BLaER1 treated with 17β-estradiol and CSF1 and Interleukin-3, amounts not matched to agents 10 nM and 100 nM (cell line): ENCODE results near the gene RECK.

ENCODE experiments used
- H3K27ac ChIP-seq, 11 experiments: shearing (Covaris generic); formaldehyde crosslinking; 2 replicates each; pipeline ENCODE4 v1.8.1; 2022
- H3K27me3 ChIP-seq, 11 experiments: shearing (Covaris generic); formaldehyde crosslinking; 2 replicates each; pipeline ENCODE4 v1.8.1; 2022
- H3K36me3 ChIP-seq, 11 experiments: shearing (Covaris generic); formaldehyde crosslinking; 2 replicates each; pipeline ENCODE4 v1.8.1; 2022
- H3K4me1 ChIP-seq, 10 experiments: shearing (Covaris generic); formaldehyde crosslinking; 2 replicates each; pipeline ENCODE4 v1.8.1; 2022
- H3K4me2 ChIP-seq, 11 experiments: shearing (Covaris generic); formaldehyde crosslinking; 2 replicates each; pipeline ENCODE4 v1.8.1; 2022
- H3K4me3 ChIP-seq, 10 experiments: shearing (Covaris generic); formaldehyde crosslinking; 2 replicates each; pipeline ENCODE4 v1.8.1; 2022
- H3K9ac ChIP-seq, 11 experiments: shearing (Covaris generic); formaldehyde crosslinking; 2 replicates each; pipeline ENCODE4 v1.8.1; 2022
- H3K9me3 ChIP-seq, 11 experiments: shearing (Covaris generic); formaldehyde crosslinking; replicated peaks in 1 of 11; 2 replicates each; pipeline ENCODE4 v1.8.1; 2022
- H4K20me1 ChIP-seq, 11 experiments: shearing (Covaris generic); formaldehyde crosslinking; 2 replicates each; pipeline ENCODE4 v1.8.1; 2022
- Cebpa-rat ChIP-seq, 11 experiments: shearing (Covaris generic); IDR thresholded peaks; 2 replicates each; pipeline ENCODE4 v1.8.1; 2022

Gene RECK

GRCh38 chr9:36018891-36019720 is 17.6 kb upstream of the RECK start:
- Histone ChIP-seq H4K20me1 (no peaks in the 10 kb centered on the region), H3K36me3 (no peaks in the 10 kb centered on the region), H3K4me2 (no peak overlapping the region), H3K27me3 (no peaks in the 10 kb centered on the region), H3K9ac (no peak overlapping the region), H3K9me3 (peaks cover 10 to 22% (median 13%) of the 10 kb centered on the region in 11 experiments; a peak in 21 of 22 replicates), H3K4me1 (peaks cover 0 to 21% (median 13%) of the 10 kb centered on the region in 10 experiments; a peak in 10 of 20 replicates), H3K4me3 (no peak overlapping the region), H3K27ac (no peak overlapping the region)
- TF ChIP-seq Cebpa-rat (IDR thresholded peaks at IDR 0.05), result no peak

- peaks cover 0 to 21% (median 8%) of the 10 kb centered on the region in 10 experiments; a peak in 10 of 20 replicates for H3K4me1 ChIP-seq
- peak overlapping the region in 2 of 11 experiments; percentile 10; a peak in 1 of 22 replicates for H3K27ac ChIP-seq
- TF ChIP-seq Cebpa-rat (IDR thresholded peaks at IDR 0.05), result no peak
- H3K4me3 ChIP-seq, result no peak overlapping the region
- no peak overlapping the region for H3K9ac ChIP-seq
- no peaks in the 10 kb centered on the region for H4K20me1 ChIP-seq
- H3K27me3 ChIP-seq, result no peaks in the 10 kb centered on the region
- peak overlapping the region in 8 of 11 experiments; percentile 8 to 31 (median 21); a peak in 10 of 22 replicates for H3K4me2 ChIP-seq
- no peaks in the 10 kb centered on the region for H3K36me3 ChIP-seq
- peaks cover 0 to 10% (median 0%) of the 10 kb centered on the region in 11 experiments; a peak in 7 of 22 replicates for H3K9me3 ChIP-seq
Observed at GRCh38 chr9:36021968-36022367, 14.7 kb upstream of the RECK start.

- no peaks in the 10 kb centered on the region for H3K27me3 ChIP-seq
- no peak for TF ChIP-seq Cebpa-rat (IDR thresholded peaks at IDR 0.05)
Observed at GRCh38 chr9:36023260-36024048, 13.3 kb upstream of the RECK start.

GRCh38 chr9:36025746-36026145 is 11.0 kb upstream of the RECK start:
- Histone ChIP-seq H3K4me1 (peaks cover 24 to 51% (median 33%) of the 10 kb centered on the region in 10 experiments), H3K9me3 (peaks cover 0 to 12% (median 0%) of the 10 kb centered on the region in 11 experiments; a peak in 7 of 22 replicates), H3K4me3 (no peak overlapping the region), H3K9ac (no peak overlapping the region), H3K27ac (peak overlapping the region in 4 of 11 experiments; percentile 27 to 51 (median 38); a peak in 2 of 22 replicates), H3K4me2 (no peak overlapping the region), H3K36me3 (no peaks in the 10 kb centered on the region), H3K27me3 (no peaks in the 10 kb centered on the region), H4K20me1 (no peaks in the 10 kb centered on the region)
- TF ChIP-seq Cebpa-rat (IDR thresholded peaks at IDR 0.05), result no peak

More at GRCh38 chr9:36023260-36024048, 13.3 kb upstream of the RECK start:
- Histone ChIP-seq H4K20me1 (no peaks in the 10 kb centered on the region), H3K36me3 (no peaks in the 10 kb centered on the region), H3K9ac (0 out of 22 replicates have a peak overlapping the region, but pooled peaks of 1 of the 11 experiments have one; percentile 7), H3K4me1 (peaks cover 1 to 28% (median 11%) of the 10 kb centered on the region in 10 experiments; a peak in 16 of 20 replicates), H3K4me2 (0 out of 22 replicates have a peak overlapping the region, but pooled peaks of 1 of the 11 experiments have one; percentile 13), H3K9me3 (peaks cover 0 to 12% (median 0%) of the 10 kb centered on the region in 11 experiments; a peak in 7 of 22 replicates), H3K4me3 (no peak overlapping the region), H3K27ac (peak overlapping the region in 1 of 11 experiments; percentile 15; a peak in 4 of 22 replicates)

- no peak for TF ChIP-seq Cebpa-rat (IDR thresholded peaks at IDR 0.05)
- H3K27ac ChIP-seq, result peak overlapping the region in 10 of 11 experiments; percentile 76 to 97 (median 94); a peak in 21 of 22 replicates
- H3K9ac ChIP-seq, result peak overlapping the region; percentile 11 to 80 (median 75); a peak in 20 of 22 replicates
- H3K4me3 ChIP-seq, result no peak overlapping the region
- H3K27me3 ChIP-seq, result no peaks in the 10 kb centered on the region
- H3K4me1 ChIP-seq, result peaks cover 35 to 66% (median 47%) of the 10 kb centered on the region in 10 experiments
- no peaks in the 10 kb centered on the region for H4K20me1 ChIP-seq
- H3K36me3 ChIP-seq, result no peaks in the 10 kb centered on the region
- peak overlapping the region; percentile 62 to 84 (median 72); a peak in 20 of 22 replicates for H3K4me2 ChIP-seq
- peaks cover 0 to 12% (median 0%) of the 10 kb centered on the region in 11 experiments; a peak in 7 of 22 replicates for H3K9me3 ChIP-seq
Observed at GRCh38 chr9:36029202-36029601, 7.5 kb upstream of the RECK start.

- Histone ChIP-seq H3K4me2 (peak overlapping the region; percentile 62 to 84 (median 72)), H3K36me3 (no peaks in the 10 kb centered on the region), H3K9ac (peak overlapping the region; percentile 22 to 80 (median 75); a peak in 20 of 22 replicates), H4K20me1 (no peaks in the 10 kb centered on the region), H3K9me3 (peaks cover 0 to 12% (median 0%) of the 10 kb centered on the region in 11 experiments; a peak in 7 of 22 replicates), H3K27me3 (no peaks in the 10 kb centered on the region), H3K4me1 (peaks cover 35 to 66% (median 47%) of the 10 kb centered on the region in 10 experiments), H3K4me3 (peak overlapping the region in 3 of 10 experiments; percentile 10 to 32 (median 28); a peak in 6 of 20 replicates), H3K27ac (peak overlapping the region; percentile 11 to 97 (median 93); a peak in 21 of 22 replicates)
- TF ChIP-seq Cebpa-rat (IDR thresholded peaks at IDR 0.05), result peak in 8 of 11 experiments; percentile 9 to 100 (median 88); a peak in 10 of 22 replicates
Observed at GRCh38 chr9:36029765-36030528, 6.8 kb upstream of the RECK start.

- Histone ChIP-seq H3K9ac (peak overlapping the region in 9 of 11 experiments; percentile 68 to 80 (median 77); a peak in 16 of 22 replicates), H3K4me2 (peak overlapping the region; percentile 62 to 84 (median 72); a peak in 21 of 22 replicates), H3K4me1 (peaks cover 35 to 68% (median 49%) of the 10 kb centered on the region in 10 experiments), H3K27ac (peak overlapping the region; percentile 11 to 97 (median 93); a peak in 21 of 22 replicates), H3K4me3 (peak overlapping the region in 2 of 10 experiments; percentile 10 to 28; a peak in 2 of 20 replicates), H4K20me1 (no peaks in the 10 kb centered on the region), H3K9me3 (peaks cover 0 to 12% (median 0%) of the 10 kb centered on the region in 11 experiments; a peak in 7 of 22 replicates), H3K27me3 (no peaks in the 10 kb centered on the region), H3K36me3 (no peaks in the 10 kb centered on the region)
- TF ChIP-seq Cebpa-rat (IDR thresholded peaks at IDR 0.05), result no peak
Observed at GRCh38 chr9:36030871-36031270, 5.8 kb upstream of the RECK start.
